GM20000 (cell line): ENCODE data around the gene GALNT1.

Experiments used
- DNase-seq: peaks from one replicate; pipeline ENCODE4 v3.0.0; 2012; ENCODE audit warnings: low spot score
- CTCF ChIP-seq: IDR thresholded peaks from 2 replicates; pipeline ENCODE4 v1.5.1; 2012; ENCODE audit warnings: mild to moderate bottlenecking, control low read depth; ENCODE audit errors: extremely low read depth, missing control alignments

GALNT1 gene

GRCh38 chr18:35609236-35609635 is 27.7 kb downstream of the GALNT1 start:
- no peak for DNase-seq
- no peak for TF ChIP-seq CTCF

GRCh38 chr18:35610089-35610488 is 28.5 kb downstream of the GALNT1 start:
- no peak for DNase-seq
- TF ChIP-seq CTCF = no peak

DNA sequence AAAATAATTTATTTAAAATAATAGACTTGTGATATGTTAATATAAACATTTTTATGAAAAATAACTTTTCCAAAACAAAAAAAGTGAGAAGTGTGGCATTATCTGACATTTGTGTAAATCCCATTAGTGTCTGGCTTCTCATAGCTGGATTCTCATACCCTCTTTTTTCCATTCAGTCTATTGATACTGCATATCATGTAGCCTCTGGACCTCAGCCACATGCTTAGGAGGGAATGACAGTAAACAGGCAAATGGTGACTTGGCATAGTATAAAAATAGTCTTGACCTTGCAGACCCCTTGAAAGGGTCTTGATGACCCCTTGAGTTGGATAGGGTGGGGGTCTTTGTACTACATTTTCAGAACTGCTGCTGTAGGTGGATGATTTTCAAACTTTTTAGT is 29.2 kb downstream of the GALNT1 start:
- no peak for DNase-seq
- no peak for TF ChIP-seq CTCF

GRCh38 chr18:35611518-35611917 is 30.0 kb downstream of the GALNT1 start:
- DNase-seq = no peak
- no peak for TF ChIP-seq CTCF

GRCh38 chr18:35616074-35616473 is 34.5 kb downstream of the GALNT1 start:
- DNase-seq = no peak
- no peak for TF ChIP-seq CTCF

GRCh38 chr18:35616664-35617423 is 35.3 kb downstream of the GALNT1 start:
- DNase-seq = peak; percentile 75
- no peak for TF ChIP-seq CTCF

GRCh38 chr18:35617865-35618264 is 36.3 kb downstream of the GALNT1 start:
- no peak for TF ChIP-seq CTCF
- no peak for DNase-seq
